Medulla oblongata (tissue), 1 donor: ENCODE data around the gene SLC45A2.

Experiments
- DNase-seq: peaks from one replicate; pipeline ENCODE4 v3.0.0-alpha.2; 2015; ENCODE audit errors: extremely low spot score

SLC45A2 gene

DNA sequence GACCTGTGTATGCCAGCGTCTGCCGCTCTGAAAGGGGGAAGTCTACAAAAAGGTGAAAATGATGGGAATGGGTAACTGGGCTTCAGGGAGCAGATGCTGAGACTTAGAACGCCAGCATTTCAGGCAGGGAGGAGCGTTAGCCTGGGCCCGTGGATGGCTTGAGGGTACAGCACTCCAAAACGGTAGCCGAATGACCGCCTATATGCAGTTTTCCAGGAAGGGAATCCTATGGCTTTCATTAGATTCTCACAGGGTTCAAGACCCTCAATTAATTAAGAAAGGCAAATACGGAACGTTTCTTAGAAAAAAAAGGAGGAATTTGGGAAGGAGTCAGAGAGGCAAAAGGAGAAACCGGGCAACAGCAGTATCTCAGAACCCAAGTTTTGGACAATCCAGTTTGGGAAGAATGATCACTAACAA, 22.7 kb upstream of the SLC45A2 start:
- DNase-seq: peak; percentile 44

DNA sequence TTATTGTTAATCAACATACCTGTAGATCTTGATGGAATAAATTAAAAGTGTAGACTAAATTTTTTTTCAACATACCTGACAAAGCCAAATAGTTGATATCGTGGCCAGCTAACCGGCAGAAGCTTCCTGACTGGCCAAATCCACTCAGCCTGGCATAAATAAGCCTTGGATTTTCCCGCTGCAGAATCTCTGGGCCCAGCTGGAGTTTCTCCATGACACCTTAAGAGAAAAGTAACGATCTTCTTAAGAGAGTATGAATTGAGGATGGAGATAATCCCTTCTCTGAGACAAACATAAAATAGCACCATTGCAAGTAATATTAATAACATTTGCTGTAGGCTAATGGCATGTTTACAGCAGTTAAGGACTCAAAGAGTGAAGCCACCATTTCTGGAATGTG, 21.2 kb upstream of the SLC45A2 start:
- no peak for DNase-seq

DNA sequence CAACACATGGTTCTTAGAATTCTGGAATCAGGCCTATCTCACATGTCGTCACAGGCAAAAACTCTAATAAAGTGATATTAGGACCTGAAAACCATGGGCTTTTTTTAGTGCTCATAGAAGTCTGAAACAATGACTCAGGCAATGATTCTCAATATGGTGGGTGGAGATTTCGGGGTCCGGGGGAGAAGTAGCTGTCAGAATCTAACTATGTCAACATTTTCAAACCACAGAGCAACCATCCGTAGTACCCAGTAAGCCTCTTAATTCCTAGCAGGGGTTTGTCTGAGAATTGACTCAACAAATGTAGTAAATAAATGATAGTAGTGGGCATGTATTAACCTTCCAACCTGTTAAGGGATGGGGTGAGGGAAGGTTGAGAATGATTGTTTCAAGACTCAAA, 20.7 kb upstream of the SLC45A2 start:
- no peak for DNase-seq

DNA sequence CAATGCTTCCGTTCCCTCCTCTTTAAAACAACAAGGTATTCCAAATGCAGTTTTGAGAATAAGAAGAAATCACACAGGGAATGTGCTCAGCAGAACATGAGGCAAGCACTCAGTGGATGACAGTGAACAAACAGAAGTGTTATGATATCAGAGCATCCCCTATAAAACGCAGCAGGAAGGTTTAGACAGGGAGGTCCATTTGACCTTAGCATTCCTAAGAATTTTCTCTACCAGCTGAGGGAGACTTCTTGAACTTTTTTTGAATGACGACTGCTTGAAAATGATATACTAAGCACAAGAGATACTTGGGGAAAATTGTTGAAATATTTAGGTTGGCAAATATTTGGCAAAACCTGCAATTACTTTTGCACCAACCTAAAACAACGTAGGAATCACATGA, 19.4 kb upstream of the SLC45A2 start:
- no peak for DNase-seq

DNA sequence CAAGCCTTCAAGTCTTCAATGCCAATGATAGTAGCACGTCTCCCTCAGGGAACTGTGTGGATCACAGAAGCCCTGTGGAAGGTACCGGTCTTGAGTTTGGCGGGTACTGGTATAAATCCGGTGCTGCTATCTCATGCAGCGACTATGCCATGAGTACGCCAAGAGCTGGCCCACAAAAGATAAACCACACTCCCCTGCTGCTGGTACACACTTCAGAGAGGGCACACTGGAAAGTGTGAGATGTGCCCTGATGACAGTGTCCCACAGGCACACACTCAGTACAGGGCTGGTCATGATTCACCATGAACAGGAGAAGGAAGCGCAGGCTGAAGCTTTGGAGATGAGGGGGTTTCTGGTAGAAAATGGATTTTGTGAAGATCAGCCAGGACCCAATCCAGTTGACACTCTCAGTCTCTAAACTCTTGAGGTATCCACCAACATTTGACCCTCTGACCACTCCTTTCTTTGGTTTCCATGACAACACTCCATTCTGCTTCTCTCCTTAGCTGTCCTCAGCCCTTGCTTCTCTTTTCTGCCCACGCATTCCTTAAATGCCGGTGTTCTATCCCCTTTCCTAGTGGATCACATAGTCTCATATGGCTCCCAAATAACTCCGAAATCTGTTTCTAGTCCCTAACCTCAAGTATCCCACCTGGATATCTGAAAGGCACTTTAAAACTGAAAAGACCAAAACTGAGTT, 18.3 kb upstream of the SLC45A2 start:
- no peak for DNase-seq

DNA sequence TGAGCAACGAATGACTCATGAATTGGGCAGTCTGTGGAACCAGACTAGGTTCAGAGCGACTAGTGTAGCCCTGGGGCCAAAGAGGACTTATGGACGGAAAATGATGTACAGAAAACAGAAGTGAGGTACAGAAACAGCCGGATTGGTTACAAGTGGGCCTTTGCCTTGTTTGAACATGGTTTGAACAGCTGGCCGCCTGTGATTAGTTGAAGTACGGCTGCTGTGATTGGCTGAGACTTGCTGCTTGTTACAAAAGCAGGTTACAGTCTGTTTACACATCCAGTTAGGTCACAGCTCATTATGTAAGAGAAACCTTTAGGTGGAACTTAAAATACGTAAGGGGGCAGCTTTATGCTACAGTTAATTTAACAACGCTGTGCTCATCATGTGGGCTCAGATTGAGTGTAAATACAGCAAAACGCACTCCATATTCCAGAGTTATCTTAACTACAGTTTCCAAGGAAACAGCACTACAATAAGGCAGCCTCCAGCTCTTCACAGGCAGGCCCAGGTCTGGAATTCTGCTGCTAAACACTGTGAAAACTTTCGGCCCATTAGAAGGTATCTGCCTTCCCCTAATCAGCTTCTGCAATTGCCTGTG, 16.8 kb upstream of the SLC45A2 start:
- DNase-seq: no peak

DNA sequence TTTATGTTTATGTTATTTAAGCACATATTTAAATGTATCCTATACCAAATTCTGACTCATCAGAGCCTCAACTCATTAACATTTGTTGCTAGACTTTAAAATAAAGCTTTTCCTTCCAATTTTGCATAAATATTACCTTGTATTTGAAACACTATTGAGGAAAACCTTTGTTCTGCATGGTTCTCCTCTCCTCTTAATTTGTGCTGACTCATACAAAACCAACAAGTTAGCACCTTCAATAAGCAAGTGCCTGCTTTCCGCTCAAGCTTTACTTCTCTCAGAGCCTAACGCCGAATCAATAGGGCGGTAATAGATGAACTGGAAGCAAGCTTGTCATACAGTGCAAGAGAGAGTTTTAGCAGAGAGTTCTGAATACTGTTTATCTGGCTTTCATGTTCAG, 15.5 kb upstream of the SLC45A2 start:
- DNase-seq: no peak

DNA sequence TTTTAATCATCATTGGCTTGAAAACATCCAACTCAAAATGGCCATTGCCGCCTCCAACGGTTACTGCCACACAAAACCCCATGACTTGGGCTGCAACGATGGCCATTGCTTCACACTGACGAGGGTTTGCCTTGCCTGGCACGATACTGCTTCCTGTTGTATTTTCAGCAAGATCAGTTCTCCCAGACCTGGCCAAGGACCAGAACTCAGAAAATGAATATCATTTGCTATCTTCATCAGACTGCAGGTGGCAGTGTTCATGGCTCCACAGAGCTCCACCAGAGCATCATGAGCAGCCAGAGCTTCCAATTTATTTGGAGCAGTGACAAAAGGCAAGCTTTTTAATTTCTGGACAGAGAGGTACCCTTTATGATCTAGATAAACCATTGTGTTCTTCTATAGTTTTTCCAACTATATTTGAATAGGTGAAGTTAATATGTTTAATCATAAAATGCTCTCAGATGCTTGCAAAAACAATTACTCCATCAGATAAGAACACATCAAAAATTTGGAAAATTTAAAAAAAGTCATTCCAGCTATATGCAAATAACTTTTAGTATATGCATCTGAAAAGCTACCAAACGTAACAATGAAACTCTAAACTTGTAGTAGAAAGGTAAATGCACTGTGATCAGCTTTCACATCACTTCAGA, 13.0 kb upstream of the SLC45A2 start:
- peak; percentile 83 for DNase-seq

DNA sequence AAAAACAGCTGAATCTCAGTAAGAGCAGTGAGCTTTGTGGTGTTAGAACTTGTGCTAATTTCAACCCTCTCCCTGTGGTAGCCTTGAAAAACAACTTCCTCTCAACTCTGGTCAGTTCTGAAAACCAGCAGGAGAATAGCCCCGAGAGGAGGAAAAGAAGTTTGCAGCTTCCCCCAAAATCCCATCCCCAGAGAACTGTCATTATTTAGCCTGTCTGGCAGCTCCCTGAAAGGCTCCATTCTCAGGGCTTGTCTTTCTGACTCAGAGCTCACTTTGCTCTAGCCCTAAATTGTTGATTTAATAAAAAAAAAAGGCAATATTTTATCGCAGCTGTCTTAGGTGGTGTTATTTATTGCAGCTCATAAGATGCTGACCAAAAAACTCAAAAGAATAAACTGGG, 11.4 kb upstream of the SLC45A2 start:
- no peak for DNase-seq

DNA sequence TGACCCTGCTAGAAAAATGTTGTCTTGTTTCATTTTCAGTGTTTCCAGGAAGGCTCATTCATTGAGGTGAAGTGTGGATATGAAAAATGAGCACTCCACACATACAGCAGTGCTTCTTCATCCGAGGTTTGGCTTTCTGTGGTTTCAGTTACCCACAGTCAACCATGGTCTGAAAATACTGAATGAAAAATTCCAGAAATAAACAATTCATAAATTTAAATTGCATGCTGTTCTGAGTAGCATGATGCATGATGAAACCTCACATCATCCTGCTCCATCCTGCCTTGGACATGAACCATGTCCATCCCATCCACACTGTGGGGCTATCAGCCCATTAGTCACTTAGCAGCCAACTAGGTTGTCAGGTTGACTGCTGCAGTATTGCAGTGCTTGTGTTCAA, 10.4 kb upstream of the SLC45A2 start:
- no peak for DNase-seq

DNA sequence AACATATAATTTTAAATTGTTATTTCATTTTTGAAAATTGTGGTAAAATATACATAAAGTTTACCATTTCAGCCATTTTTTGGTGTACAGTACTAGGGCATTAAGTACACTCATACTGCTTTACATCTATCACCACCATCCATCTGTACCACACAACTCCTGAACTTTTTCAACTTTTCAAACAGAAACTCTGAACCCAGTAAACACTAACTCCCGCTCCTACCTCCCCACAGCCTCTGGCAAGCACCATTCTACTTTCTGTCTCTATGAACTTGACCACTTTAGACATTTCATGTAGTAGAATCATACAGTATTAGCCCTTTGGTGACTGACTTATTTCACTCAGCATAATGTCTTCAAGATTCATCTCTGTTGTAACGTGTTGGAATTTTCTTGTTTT, 8.4 kb upstream of the SLC45A2 start:
- no peak for DNase-seq

DNA sequence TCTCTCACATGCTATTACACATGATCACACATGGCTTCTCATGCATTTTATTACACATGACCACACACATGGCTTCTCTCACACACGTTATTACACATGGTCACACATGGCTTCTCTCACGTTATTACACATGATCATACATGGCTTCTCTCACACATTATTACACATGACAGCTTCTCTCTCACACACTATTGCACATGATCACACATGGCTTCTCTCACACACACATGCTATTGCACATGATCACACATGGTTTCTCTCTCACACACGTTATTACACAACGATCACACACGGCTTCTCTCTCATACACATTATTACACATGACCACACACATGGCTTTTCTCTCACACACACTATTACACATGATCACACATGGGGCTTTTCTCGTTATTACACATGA, 954 bp upstream of the SLC45A2 start:
- no peak for DNase-seq

DNA sequence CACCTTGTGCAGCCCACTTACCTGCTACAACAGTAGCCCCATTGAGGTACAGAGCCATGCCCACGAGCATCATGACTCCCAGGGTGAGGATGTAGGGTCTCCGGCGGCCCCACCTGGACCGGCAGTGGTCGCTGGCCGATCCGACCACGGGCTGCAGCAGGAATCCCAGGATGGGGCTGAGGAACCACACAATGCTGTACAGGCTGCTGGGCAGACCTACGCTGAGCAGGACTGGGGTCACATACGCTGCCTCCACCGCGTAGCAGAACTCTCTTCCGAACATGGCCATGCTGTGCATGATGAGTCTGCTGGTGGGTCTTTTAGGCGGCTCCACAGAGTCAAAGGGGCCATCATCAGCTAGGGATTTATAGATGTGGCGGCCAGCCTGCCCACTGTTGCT, 315 bp downstream of the SLC45A2 start:
- DNase-seq: no peak

DNA sequence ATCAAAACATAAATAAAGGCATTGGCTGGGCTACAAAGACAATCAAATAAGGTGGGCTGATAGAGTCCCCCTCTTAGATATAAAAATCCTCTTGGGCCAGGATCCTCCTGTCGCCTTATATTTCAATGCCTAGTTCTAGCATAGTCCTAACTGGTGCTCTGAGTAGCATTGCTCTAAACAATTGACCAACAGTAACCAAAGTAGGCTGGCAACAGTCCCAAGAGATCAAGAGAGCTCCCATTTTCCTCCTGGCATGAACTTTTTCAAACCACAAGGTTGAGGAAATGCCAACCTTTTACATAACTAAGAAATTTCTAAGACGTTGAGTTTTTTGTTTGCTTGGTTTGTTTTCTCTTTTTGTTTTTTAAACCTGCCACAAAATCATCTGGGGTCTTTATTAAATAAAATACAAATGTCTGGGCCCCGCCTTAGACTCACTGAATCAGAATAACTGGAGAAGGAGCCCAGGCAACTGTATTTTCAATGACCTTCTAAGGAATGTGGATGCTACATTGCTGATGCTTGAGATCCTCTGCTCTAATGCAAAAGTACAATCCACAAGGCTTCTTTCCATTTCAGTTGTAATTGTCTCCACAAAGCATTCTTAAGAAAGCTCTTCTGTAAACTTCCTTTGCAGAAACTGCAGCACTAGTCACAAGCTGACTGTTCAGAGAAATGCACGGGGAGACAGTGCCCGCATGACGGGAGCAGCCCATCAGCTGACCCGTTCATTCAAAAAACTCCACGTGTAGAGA, 2.9 kb downstream of the SLC45A2 start:
- peak; percentile 32 for DNase-seq

DNA sequence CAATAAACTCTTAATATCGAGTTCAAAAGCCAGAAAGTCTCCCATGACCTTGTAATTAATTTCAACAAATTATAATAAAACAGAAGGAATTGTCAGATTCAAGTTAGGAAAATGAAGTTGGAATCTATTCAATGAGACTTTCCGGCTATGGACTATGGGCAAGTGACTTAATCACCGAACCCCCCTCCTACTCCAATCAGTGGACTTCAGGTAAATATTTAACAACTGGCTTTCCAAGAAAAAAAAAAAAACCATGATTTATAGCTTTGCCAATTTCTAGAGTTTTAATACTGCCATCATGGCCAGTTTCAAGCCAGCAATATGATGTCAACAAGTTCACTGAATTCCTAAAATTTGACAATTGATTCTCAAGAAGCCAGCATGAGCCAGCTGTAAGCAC, 4.5 kb downstream of the SLC45A2 start:
- no peak for DNase-seq

DNA sequence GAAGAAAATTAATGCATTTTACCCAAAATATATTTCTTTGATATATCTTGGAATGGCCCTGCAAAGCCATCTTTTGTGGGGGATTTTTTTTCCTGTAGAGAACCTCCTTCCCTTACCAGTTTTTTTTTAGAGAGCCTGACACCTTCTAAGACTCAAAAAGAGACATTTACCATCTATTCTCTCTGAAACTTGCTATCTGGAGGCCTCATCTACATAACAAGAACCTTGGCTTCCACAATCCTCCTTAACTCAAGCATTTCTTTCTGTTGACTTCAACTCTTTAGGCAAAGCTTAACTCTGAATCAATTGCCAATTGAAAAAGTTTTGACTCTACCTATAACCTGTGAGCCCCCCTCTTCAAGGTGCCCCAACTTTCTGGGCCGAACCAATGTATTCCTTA, 6.2 kb downstream of the SLC45A2 start:
- no peak for DNase-seq

DNA sequence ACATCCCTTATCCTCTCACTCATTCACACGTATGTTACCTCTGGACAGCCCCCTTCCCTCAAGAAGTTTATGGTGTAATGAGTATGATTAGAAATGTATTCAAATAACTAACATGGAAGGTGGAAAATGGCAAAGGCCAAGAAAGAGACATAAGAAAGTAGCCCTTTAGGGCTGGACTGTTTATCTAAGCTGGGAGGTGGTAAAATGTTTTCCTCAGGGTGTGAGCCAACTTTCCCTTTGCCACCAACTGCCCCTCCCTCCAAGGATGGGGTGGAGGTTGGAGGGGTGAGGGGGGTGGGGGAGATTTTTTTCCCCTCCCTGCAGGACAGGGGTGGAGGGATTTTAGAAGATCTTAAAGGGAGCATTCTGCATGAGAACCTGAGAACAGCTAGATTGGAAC, 8.2 kb downstream of the SLC45A2 start:
- DNase-seq: no peak

DNA sequence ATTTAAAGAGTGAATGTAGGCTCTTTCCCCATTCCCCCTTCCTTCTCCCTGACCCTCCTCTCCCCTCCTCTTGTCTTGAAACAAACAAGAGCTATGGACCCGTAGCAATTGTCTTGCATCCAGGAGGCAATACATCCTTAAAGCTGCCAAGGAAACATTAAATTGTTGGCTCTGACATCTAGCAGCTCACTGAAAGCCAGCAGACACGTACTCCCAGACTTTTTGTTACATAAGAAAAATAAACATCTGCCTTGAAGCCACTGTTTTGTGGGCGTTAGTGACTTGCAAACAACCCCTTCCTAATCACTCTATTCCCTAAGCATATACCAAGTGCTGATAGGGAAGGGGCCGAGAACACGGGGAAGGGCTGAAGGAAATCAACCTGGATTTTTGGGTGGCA, 8.6 kb downstream of the SLC45A2 start:
- no peak for DNase-seq

DNA sequence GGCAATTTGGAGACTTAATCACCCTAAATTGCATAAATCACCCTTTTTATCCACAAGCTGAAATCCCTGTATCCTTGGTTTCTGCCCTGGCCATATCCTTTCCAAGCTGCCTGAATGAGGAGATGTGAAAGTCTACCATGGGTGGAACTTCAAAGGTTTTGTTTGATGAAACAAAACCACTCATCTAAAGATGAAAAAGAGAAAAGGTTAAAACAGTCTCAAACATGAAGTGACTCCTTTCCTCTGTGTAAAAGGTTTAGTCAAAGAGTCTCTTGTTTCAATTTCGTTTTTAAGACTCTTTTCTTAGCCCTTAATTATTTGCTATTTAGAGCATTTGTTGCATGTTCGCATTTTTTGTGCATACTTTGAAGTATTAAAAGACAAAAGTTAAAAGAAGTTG, 11.2 kb downstream of the SLC45A2 start:
- DNase-seq: no peak

DNA sequence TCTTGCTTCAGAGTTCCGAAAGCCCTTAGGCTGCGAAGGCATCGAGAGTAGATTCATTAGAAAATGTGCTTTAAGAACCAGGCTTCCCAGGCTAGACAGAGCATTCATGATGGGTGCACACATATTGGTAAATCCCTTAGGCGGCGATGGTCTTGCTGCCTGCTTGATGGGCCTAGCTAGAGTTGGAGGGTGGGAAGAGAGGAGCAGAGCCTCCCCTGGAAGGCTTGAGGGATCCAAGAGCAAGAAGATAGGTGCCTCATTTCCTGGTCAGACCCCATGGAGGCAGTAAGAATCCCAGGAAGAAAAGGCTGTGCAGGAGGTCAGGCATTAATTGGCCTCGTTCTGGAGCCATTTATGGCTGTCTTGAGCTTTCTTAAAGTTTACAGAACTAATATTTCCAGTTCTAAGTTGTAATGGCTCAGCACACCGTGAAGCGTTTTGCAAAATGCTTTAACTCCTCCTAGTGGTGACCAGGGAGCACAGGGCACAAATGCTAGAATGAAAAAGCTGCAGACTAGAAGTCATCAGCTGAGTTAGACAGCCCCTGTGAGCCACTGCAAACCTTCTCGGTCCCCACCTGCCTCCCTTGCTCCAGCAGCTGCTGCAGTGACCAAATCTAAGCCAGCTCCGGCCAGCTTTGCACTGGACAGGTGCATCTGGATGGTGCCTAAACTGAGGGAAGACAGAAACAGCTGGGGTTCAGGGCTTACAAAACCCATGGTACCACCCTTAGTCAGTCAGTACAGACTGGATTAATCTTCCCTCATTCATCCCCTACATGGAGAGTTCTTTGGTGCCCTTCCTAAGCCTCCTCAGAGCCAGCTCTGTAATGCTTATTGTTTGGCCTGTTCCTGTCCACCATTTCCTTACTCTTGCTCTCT, 14.7 kb downstream of the SLC45A2 start:
- DNase-seq: peak; percentile 45

DNA sequence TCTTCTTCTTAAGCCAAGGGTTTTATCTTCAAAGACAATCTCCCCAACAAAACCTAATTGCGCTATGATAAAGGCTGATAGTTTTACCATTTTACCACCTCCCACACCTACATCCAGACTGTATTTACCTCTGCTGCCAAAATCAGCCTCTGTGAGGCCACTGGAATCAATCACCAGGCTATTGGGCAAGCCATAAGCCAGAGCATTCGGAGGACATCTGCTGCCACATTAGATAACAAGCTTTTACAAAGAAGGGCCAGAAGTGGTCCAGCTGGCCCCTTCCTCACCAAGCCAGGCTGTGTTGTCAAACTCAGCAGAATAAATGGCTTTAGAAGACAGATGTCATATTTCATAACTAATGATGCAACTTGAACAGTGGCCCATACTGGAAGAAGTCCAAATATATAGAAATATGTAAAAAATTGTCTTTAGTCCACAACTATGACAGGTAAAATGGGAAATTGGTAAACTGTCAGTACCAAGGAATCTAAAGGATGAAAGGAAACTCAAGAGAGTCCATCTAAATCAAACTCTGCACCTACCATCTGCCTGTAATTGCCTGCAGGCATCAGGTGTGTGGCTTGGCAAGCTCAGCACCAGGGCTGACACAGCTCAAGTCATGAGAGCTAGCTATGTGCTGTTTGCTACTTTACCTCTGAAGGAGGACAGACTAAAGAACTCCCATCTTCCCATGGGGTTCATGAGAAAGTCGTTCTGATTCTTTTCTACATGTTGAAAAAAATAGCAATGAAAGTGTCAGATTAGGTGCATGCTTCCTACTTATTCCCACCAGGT, 16.1 kb downstream of the SLC45A2 start:
- DNase-seq: no peak
